HG02840 (cell line): ENCODE results near the gene RAB36.

Experiments used
- ATAC-seq: cut with Tn5 transposase; IDR thresholded peaks from one replicate; pipeline ENCODE4 v1.9.1; 2021; ENCODE audit warnings: mild to moderate bottlenecking, moderate library complexity, moderate number of reproducible peaks; ENCODE audit not compliant: unreplicated experiment, low FRiP score

Gene RAB36

DNA sequence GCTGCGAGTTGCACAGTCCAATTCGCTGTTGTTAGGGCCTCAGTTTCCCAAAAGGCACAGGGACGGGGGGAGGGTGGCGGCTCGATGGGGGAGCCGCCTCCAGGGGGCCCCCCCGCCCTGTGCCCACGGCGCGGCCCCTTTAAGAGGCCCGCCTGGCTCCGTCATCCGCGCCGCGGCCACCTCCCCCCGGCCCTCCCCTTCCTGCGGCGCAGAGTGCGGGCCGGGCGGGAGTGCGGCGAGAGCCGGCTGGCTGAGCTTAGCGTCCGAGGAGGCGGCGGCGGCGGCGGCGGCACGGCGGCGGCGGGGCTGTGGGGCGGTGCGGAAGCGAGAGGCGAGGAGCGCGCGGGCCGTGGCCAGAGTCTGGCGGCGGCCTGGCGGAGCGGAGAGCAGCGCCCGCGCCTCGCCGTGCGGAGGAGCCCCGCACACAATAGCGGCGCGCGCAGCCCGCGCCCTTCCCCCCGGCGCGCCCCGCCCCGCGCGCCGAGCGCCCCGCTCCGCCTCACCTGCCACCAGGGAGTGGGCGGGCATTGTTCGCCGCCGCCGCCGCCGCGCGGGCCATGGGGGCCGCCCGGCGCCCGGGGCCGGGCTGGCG, 35.1 kb downstream of the RAB36 start, which contains the start of gene BCR:
BCR (plus strand) TSS at position 209 of the 592 bp plus-strand sequence. CDS start 452 bp downstream, outside the sequence.
- ATAC-seq: no peak

DNA sequence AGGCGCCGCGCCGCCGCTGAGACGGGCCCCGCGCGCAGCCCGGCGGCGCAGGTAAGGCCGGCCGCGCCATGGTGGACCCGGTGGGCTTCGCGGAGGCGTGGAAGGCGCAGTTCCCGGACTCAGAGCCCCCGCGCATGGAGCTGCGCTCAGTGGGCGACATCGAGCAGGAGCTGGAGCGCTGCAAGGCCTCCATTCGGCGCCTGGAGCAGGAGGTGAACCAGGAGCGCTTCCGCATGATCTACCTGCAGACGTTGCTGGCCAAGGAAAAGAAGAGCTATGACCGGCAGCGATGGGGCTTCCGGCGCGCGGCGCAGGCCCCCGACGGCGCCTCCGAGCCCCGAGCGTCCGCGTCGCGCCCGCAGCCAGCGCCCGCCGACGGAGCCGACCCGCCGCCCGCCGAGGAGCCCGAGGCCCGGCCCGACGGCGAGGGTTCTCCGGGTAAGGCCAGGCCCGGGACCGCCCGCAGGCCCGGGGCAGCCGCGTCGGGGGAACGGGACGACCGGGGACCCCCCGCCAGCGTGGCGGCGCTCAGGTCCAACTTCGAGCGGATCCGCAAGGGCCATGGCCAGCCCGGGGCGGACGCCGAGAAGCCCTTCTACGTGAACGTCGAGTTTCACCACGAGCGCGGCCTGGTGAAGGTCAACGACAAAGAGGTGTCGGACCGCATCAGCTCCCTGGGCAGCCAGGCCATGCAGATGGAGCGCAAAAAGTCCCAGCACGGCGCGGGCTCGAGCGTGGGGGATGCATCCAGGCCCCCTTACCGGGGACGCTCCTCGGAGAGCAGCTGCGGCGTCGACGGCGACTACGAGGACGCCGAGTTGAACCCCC, 35.8 kb downstream of the RAB36 start:
- no peak for ATAC-seq

DNA sequence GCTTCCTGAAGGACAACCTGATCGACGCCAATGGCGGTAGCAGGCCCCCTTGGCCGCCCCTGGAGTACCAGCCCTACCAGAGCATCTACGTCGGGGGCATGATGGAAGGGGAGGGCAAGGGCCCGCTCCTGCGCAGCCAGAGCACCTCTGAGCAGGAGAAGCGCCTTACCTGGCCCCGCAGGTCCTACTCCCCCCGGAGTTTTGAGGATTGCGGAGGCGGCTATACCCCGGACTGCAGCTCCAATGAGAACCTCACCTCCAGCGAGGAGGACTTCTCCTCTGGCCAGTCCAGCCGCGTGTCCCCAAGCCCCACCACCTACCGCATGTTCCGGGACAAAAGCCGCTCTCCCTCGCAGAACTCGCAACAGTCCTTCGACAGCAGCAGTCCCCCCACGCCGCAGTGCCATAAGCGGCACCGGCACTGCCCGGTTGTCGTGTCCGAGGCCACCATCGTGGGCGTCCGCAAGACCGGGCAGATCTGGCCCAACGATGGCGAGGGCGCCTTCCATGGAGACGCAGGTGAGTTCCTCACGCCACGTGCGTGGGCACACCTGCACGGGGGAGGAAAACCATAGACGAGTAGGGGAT, 36.5 kb downstream of the RAB36 start:
- no peak for ATAC-seq

DNA sequence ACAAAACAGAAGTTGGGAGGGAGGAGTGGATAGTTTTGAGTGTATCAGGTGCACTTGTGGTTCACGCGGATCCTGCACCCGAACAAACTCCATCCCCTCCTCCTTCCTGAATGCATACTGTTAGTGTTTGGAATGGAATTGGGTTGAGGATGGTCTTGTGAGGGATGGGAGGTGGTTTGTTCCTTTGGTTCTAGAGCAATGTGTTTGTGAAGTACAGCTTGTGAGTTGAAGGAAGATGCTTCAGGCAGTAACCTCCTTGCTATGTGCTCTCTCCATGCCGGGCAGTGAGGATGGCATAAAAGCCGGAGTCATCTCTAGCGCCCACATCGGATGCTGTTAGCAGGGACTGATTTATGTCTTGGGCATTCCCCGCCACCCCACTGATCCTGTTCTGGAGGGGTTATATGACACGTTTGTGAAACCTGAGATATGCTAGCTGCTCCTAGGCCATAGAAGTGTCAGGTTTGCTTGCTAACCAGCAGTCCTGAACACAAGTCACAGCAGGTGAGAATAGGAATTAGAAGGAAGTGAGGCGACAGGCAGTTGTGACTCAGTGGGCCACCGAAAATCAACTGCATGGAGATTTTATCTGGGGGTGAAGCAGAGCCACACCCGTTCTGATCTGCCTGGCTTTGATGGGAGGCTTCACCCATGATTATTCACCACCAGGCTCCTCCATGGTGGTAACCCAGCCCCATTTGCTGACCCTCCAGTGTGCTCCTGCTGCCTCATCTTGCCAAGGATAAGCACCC, 37.2 kb downstream of the RAB36 start:
- ATAC-seq: no peak

DNA sequence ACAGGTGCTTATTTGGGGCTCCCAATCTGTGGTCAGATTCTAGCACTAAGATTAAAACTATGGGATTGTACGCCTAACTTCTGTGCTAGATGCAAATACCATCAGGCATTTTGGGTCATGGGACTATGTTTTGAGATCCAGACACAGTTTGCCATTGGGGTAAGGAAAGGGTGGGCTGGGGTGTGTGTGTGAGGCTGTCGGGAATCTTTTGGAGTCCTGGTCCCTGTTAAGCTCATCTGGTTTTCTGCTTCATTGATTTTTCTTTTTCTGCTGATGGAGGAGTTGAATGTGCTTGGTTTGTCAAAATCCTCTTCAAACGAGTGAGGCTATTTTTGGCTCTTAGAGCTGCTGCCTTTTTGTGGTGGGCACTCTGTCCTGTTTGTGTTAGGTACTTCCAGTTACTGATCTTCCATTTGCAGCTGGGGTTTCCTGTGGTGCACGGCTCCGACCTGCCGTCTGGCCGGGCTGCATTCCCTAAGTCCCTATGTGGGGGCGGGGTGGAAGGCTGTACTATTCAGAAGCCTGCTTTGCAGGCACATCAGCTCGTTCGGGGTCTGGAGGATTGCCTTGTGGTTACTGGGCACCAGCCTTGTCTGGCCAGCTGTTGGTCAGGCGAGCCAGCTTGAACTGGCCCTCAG, 37.9 kb downstream of the RAB36 start:
- ATAC-seq: no peak

DNA sequence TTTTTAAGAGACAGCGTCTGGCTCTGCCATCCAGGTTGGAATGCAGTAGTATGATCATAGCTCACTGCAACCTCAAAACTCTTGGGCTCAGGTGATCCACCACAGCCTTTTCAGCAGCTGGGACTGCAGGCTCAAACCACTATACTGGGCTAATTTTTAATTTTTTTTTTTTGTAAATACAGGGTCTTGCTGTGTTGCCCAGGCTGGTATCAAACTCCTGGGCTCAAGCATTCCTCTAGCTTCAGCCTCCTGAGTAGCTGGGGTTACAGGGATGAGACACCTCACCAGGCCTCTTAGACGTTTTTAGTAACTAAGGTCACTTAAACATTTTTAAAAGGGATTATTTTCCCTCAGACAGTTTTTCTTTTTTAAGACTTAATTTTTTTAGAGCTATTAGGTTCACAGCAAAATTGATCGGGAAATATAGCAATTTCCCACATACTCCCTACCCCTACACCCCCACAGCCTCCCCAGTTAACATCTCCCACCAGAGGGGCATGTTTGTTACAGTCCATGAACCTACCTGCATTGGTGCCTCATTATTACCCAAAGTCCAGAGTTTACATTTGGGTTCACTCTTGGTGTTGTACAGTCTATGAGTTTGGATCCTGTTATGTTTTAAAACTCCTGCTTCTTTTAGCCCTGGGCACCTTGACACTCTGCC, 39.0 kb downstream of the RAB36 start:
- ATAC-seq: no peak

DNA sequence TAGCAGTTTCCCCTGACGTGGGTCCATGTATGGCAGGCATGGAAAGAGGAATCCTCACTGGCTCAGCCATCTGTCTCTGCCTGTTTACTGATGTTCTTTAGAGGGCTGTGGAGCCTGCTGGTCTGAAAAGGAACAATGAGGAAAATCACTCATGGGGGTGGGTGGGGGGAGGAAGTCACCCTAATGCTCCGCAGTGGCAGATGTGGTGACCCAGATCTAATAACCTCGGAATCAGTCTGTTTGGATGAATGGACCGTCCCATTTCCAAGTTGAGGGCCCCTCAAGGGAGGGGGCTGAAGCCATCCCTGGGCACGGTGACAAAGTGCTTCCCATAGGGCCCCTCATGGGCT, 39.5 kb downstream of the RAB36 start:
- ATAC-seq: no peak

DNA sequence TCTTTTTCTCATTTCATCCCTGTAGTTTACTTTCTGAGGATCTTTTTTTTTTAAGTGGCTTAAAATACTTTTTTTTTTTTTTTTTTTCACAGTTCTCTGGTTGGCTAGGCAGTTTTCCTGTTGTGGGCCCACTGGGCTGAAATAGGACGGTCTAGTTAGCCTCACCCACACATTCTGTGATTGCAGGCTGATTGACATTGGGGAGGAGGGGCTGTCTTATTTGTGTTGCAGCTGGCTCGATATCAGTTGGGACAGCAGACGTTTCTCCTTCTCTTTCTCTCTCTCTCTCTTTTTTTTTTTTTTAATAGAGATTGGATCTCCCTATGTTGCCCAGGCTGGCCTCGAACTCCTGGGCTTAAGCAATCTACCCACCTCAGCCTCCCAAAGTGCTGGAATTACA, 41.9 kb downstream of the RAB36 start:
- no peak for ATAC-seq

DNA sequence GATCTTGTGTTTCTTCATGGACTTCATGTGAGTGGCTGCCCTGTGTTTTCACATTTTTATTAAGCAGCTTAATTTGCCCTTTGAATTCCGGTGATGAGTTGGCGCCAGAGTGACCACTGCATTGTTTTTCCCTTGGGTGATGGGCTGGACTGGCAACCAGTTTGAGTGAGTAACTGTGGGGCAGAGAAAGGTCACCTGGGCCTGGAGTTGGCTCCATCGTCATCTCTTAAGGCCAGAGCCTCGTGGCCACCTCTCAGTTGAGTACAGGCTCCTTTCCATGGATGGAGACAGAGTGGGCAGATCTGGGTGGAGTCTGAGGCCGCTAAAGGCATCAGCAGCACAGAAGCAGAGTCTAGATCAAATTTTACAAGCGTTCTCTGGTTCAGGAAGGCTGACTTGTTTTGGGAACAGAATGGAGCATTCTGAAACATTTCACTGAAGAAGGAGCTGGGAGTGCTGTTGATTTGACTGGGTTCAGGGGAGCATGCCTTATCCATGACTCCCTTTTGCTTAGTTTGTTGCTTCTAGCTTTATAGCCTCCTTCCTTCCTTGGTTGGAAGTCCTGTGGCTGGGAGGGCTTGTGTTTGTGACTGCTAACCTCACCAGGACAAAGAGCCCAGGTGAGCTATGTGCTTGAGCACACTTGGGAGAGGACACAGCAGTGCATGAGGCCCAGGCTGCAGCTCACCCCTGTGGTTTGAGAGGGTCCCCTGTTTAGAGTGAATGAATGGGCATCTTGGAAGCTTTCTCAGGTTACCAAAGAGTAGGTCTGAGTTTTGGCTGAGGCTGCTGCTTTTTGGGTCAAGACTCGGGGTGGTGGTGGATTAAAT, 42.8 kb downstream of the RAB36 start:
- ATAC-seq: no peak

DNA sequence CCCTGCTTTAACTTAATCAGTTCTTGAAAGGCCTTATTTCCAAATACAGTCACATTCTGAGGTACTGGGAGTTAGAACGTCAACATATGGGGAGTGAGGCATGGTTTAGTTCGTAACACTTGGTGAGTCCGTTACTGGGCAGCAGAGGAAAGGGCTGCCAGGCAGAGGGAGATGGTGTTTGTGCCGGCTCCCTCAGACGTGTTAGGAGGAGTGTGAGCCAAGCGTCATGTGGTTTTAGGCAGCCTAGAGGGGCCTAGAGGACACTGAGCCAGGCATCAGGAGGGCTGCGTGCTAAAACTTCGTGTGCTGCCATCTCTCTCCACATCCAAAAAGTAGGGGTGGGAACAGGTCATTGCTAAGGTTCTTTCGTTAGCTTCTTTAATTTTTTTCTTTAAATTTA, 45.2 kb downstream of the RAB36 start:
- no peak for ATAC-seq

DNA sequence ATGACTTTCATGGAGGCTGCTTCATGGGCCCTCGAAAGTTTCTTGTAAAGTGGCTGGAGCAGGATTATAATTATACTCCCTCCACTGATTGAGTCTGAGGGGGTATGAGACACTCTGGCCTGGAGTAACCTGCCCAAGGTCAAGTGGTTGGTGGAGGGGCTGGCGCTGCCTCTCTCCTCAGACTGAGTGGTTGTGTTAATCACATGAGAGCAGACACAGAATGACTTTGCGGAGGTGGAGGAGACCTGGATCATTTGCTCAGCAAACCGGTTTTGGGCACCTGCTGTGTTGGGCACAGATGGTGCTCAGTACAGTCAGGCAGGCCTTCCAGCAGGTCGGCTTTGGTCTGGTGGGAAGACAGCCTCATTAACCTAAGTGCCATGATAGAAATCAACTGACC, 46.9 kb downstream of the RAB36 start:
- ATAC-seq: no peak

DNA sequence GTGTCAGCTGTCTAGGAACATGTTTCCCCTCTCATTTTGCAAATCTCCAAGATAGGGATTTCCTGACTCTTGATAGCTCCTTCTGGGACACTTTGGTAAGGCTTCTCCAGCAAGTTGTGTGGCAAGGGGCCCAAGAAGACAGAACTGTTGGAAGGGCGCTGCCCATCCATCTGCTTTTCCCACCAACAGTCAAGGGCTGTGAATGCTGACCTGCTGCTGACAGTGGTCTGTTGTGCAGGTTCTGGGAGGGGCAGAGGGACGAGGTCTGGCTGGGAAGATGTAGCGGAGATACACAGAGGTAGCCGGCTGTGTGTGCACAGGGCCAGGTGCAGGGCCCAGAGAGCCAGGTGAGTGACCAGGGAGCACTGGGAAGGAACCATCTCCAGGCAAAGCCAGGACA, 47.3 kb downstream of the RAB36 start:
- no peak for ATAC-seq

DNA sequence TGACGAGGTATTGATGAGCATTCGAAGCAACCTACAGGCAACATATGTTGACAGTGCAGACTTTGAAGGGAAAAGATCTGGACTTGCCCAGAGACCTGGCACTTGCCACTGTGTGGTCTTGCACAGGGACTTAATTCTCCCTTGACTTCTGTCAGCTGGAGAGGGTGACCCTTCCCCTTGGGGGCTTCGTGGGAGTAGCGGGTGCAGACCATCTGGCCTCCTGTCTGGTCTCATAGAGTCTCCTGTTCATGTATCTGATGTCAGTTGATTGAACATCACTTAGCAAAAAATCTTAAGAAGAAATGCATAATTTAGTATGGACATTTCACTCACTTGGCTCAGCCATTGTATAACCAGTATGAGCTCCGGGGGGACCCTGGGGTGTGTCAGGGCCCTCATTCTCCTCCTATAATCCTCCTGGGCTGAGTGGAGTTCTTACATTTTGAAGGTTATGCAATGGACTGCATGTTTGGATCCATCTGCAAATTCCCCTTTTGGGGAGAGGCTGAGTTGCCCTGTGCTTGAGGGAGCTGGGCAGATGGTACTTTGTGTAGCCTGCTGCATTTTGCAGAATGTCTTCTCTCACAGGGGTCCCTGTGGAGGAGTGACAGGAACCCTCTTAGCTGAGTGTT, 48.0 kb downstream of the RAB36 start:
- no peak for ATAC-seq

DNA sequence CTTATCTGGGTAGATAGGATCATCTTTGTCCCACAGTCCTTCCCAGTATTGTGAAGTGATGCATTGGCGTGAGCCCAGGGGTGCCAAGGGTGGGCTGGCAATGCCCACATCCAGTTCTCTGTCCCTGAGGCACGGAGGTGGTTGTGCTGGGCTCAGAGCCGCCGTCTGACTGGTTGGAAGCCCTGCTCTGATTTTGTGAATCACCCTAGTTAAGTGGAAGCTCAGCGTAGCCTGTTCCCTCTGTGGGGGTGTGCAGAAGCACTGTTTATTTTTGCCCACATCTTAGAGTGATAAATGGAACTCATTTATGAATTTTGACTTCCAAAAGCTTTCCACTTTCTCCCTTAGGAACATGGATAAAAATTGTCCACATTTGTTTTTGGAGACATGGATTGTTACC, 48.6 kb downstream of the RAB36 start:
- ATAC-seq: no peak

DNA sequence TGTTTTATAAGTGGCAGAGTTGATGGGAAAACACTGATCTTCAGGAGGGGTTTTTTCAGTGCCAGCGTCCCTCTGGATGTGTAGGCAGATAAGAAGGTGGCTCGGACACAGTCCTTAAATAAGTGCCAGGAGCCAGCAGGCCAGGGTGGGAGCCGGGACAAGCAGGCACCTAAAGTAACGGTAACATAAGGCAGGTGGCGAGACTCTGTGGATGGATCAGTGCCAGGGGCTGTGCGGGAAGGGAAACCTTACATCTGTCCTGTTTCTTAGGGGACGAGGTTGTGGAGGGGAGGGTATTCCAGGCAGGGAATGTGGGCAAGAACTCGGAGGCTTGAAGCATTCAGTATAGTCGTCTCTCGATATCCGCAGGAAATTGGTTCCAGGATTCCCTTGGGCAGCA, 50.9 kb downstream of the RAB36 start:
- ATAC-seq: no peak

DNA sequence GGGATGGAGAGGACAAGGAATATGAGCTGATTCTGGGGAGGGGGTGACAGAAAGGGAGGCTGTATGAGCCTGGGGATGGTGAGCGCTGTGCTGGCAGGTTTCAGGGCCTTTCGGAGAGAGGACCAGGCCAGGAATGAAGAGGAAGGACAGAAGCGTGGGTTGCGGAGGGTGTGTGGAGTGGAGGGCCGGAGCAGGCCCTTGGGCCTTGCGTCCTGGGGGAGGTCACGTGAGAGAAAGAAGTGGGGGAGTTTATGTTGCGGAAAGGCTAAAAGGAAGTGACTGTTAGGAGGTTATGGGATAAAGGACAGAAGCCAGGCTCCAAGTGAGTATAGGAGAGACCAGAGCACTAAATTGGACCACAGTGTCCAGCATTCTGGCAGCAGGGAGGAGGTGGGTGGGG, 52.6 kb downstream of the RAB36 start:
- ATAC-seq: no peak

DNA sequence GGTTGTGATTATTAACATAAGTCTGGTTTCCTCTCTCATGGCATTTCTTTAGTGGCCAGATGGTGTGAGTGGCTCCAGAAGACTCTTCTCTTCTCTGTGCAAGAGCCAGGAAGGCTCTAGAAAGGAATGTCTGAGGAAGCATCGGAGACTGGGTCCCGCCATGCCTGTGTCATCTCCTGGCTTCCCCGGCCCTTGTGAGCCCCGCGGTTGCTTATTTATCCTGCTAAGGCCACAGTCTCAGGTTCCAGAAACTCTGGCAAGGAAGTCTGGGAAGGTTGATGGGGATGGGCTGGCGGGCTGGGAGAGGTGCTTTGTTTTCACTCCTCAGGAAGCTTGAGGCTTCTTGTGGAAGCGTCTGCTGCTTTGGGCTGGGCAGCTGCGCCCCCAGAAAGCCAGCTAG, 53.9 kb downstream of the RAB36 start:
- ATAC-seq: no peak

DNA sequence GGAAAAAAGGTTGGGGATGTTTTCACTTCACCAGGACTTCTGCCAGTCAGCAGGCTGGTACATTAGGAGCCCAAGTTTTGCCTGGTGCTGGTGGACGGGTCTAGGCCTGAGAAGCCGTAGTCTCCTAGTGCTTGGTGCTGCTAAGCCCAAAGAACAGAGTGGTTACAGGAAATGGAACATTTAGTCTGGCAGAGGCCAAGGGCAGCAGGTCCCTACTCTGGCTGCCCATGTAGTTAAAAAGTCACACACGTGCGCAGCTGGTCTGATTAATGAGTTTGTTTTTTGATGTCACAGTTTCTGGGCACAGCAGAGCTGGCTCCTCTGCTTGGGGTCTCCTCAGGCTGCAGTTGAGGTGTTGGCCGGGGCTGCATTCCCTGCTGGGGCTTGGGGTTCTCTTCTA, 55.6 kb downstream of the RAB36 start:
- ATAC-seq: no peak
